SK-N-SH (cell line): ENCODE data around the gene SPACA7.

Experiments
- CTCF ChIP-seq: fragments of 200-600 bp; sonication (generic); IDR thresholded peaks from 2 replicates; pipeline ENCODE4 v1.6.1; 2017; ENCODE audit warnings: antibody characterized with exemption, mild to moderate bottlenecking, moderate library complexity
- EZH2phosphoT487 ChIP-seq: fragments of 200-600 bp; sonication (generic); IDR thresholded peaks from 2 replicates; pipeline ENCODE4 v1.6.1; 2017; ENCODE audit warnings: low read depth, mixed run types, mild to moderate bottlenecking, antibody characterized with exemption, moderate library complexity, borderline replicate concordance
- FOXM1 ChIP-seq: IDR thresholded peaks from 2 replicates; pipeline ENCODE4 v1.4.0; 2012; ENCODE audit warnings: low read depth, mild to moderate bottlenecking
- JUND ChIP-seq: IDR thresholded peaks from 2 replicates; pipeline ENCODE4 v1.4.0; 2012
- MAX ChIP-seq: IDR thresholded peaks from 2 replicates; pipeline ENCODE4 v1.4.0; 2012; ENCODE audit warnings: low read depth
- MEF2A ChIP-seq: IDR thresholded peaks from 2 replicates; pipeline ENCODE4 v1.4.0; 2012; ENCODE audit warnings: low read depth, borderline replicate concordance
- MXI1 ChIP-seq: IDR thresholded peaks from 2 replicates; pipeline ENCODE4 v1.6.1; 2012; ENCODE audit warnings: mild to moderate bottlenecking, low read depth, low read length, improper control_type of control experiment
- PBX3 ChIP-seq: IDR thresholded peaks from 2 replicates; pipeline ENCODE4; 2012
- RAD21 ChIP-seq: IDR thresholded peaks from 2 replicates; pipeline ENCODE4 v1.6.1; 2012; ENCODE audit warnings: mild to moderate bottlenecking, low read length
- REST ChIP-seq: IDR thresholded peaks from 2 replicates; pipeline ENCODE4 v1.6.1; 2012; ENCODE audit warnings: mild to moderate bottlenecking, low read depth, low read length, moderate library complexity
- TCF12 ChIP-seq: IDR thresholded peaks from 2 replicates; pipeline ENCODE4 v1.4.0; 2012
- USF1 ChIP-seq: IDR thresholded peaks from 2 replicates; pipeline ENCODE4 v1.4.0; 2012; ENCODE audit warnings: low read depth, borderline replicate concordance
- USF2 ChIP-seq: fragments of 150-350 bp; IDR thresholded peaks from 2 replicates; pipeline ENCODE4 v1.6.1; 2017; ENCODE audit warnings: antibody characterized with exemption, low read length, low read depth, borderline replicate concordance

GRCh38 chr13:112483299-112483698 lies 107.1 kb downstream of the SPACA7 start:
- TF ChIP-seq CTCF (no peak), MAX (no peak), USF2 (no peak), JUND (no peak), MEF2A (no peak), PBX3 (no peak), USF1 (no peak), RAD21 (no peak), TCF12 (no peak), MXI1 (no peak), FOXM1 (no peak), REST (no peak), EZH2phosphoT487 (no peak)
